ENCODE data around the gene MYH3.

The MYH3 gene

GRCh38 chr17:10589553-10590145 is 67.5 kb downstream of the MYH3 start:
- CTCF ChIA-PET, result no interaction called here

DNA sequence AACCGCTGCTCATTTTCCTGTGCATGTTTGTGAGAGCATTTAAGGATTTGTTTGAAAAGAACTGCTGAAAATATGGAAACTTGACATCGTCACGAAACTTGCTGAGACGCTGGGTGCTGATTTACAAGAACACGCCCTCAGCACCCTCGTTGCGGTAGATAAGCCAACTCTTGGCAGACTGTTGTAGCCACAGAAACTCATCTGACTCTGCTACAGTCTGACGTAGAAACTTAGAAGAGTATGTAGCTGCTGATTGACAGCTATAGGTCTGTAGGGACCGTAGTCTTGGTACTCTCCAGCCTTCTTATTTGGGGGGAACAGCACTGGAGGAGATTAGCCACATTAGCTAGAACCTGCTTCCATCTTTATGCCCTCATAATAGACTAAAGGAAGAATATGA is 71.6 kb downstream of the MYH3 start:
- CTCF ChIA-PET, result no interaction called here
- Histone ChIP-seq H3K4me1 (ENCODE audit: control extremely low read depth in 1 of 4, control insufficient read depth in 4 of 4, insufficient read depth in 4 of 4, low read length in 3 of 4) (no peaks in the 10 kb centered on the region), H3K4me3 (ENCODE audit: control insufficient read depth in 1 of 7, extremely low read depth in 1 of 7, insufficient read depth in 4 of 7, low read depth in 2 of 7, low read length in 6 of 7) (no peak overlapping the region), H3K36me3 (ENCODE audit: control insufficient read depth in 4 of 4, insufficient read depth in 4 of 4, low read length in 3 of 4) (no peaks in the 10 kb centered on the region), H3K27ac (ENCODE audit: insufficient read depth in 1 of 2, low read depth in 1 of 2, low read length in 2 of 2, poor library complexity in 1 of 2, severe bottlenecking in 2 of 2) (no peak overlapping the region), H3K27me3 (replicated peaks in 2 of 5; ENCODE audit: control insufficient read depth in 4 of 5, insufficient read depth in 5 of 5, low read length in 4 of 5) (peaks cover 0 to 11% (median 4%) of the 10 kb centered on the region in 5 experiments), H3K9me3 (ENCODE audit: control extremely low read depth in 1 of 5, control insufficient read depth in 4 of 5, insufficient read depth in 2 of 5, low read depth in 1 of 5, low read length in 4 of 5) (no peaks in the 10 kb centered on the region)
- WGBS (ENCODE audit: insufficient coverage), result 92% methylated on average over 8 of the region's 9 CpGs
- POLR2A ChIA-PET, result no interaction called here
- DNase-seq, result no peak

More at GRCh38 chr17:10589553-10590145, 67.5 kb downstream of the MYH3 start:
- Histone ChIP-seq H3K27me3 (replicated peaks in 2 of 5; ENCODE audit: control insufficient read depth in 4 of 5, insufficient read depth in 5 of 5, low read length in 4 of 5) (peaks cover 0 to 6% (median 0%) of the 10 kb centered on the region in 5 experiments), H3K9me3 (ENCODE audit: control extremely low read depth in 1 of 5, control insufficient read depth in 4 of 5, insufficient read depth in 2 of 5, low read depth in 1 of 5, low read length in 4 of 5) (peaks cover 0 to 2% (median 0%) of the 10 kb centered on the region in 5 experiments), H3K4me3 (ENCODE audit: control insufficient read depth in 1 of 7, extremely low read depth in 1 of 7, insufficient read depth in 4 of 7, low read depth in 2 of 7, low read length in 6 of 7) (no peak overlapping the region), H3K4me1 (ENCODE audit: control extremely low read depth in 1 of 4, control insufficient read depth in 4 of 4, insufficient read depth in 4 of 4, low read length in 3 of 4) (no peaks in the 10 kb centered on the region), H3K27ac (ENCODE audit: insufficient read depth in 1 of 2, low read depth in 1 of 2, low read length in 2 of 2, poor library complexity in 1 of 2, severe bottlenecking in 2 of 2) (no peak overlapping the region), H3K36me3 (ENCODE audit: control insufficient read depth in 4 of 4, insufficient read depth in 4 of 4, low read length in 3 of 4) (no peaks in the 10 kb centered on the region)
- DNase-seq, result no peak
- WGBS (ENCODE audit: insufficient coverage), result 95% methylated on average over 8 of the region's 8 CpGs
- POLR2A ChIA-PET, result no interaction called here

GRCh38 chr17:10583834-10584233 is 73.3 kb downstream of the MYH3 start:
- POLR2A ChIA-PET, result no interaction called here
- CTCF ChIA-PET, result interaction anchor here (1.4 kb wide), 1 partner anchor 45 kb away, joined by 3 read pairs; no protein-coding TSS in a partner anchor
- H3K27me3 ChIP-seq (replicated peaks in 2 of 5; ENCODE audit: control insufficient read depth in 4 of 5, insufficient read depth in 5 of 5, low read length in 4 of 5), result peaks cover 0 to 7% (median 6%) of the 10 kb centered on the region in 5 experiments
- no peaks in the 10 kb centered on the region for H3K4me1 ChIP-seq (ENCODE audit: control extremely low read depth in 1 of 4, control insufficient read depth in 4 of 4, insufficient read depth in 4 of 4, low read length in 3 of 4)
- H3K4me3 ChIP-seq (ENCODE audit: control insufficient read depth in 1 of 7, extremely low read depth in 1 of 7, insufficient read depth in 4 of 7, low read depth in 2 of 7, low read length in 6 of 7), result no peak overlapping the region
- 75% methylated on average over 2 of the region's 4 CpGs for WGBS (ENCODE audit: insufficient coverage)
- H3K27ac ChIP-seq (ENCODE audit: insufficient read depth in 1 of 2, low read depth in 1 of 2, low read length in 2 of 2, poor library complexity in 1 of 2, severe bottlenecking in 2 of 2), result no peak overlapping the region
- H3K9me3 ChIP-seq (ENCODE audit: control extremely low read depth in 1 of 5, control insufficient read depth in 4 of 5, insufficient read depth in 2 of 5, low read depth in 1 of 5, low read length in 4 of 5), result no peaks in the 10 kb centered on the region
- no peak for DNase-seq
- H3K36me3 ChIP-seq (ENCODE audit: control insufficient read depth in 4 of 4, insufficient read depth in 4 of 4, low read length in 3 of 4), result no peaks in the 10 kb centered on the region

GRCh38 chr17:10579270-10579669 is 77.8 kb downstream of the MYH3 start:
- H3K4me3 ChIP-seq (ENCODE audit: control insufficient read depth in 1 of 7, extremely low read depth in 1 of 7, insufficient read depth in 4 of 7, low read depth in 2 of 7, low read length in 6 of 7), result no peak overlapping the region
- ChIA-PET CTCF (no interaction called here), POLR2A (no interaction called here)
- WGBS (ENCODE audit: insufficient coverage), result 14% methylated on average over 1 of the region's 2 CpGs
- no peaks in the 10 kb centered on the region for H3K9me3 ChIP-seq (ENCODE audit: control extremely low read depth in 1 of 5, control insufficient read depth in 4 of 5, insufficient read depth in 2 of 5, low read depth in 1 of 5, low read length in 4 of 5)
- no peak overlapping the region for H3K27ac ChIP-seq (ENCODE audit: insufficient read depth in 1 of 2, low read depth in 1 of 2, low read length in 2 of 2, poor library complexity in 1 of 2, severe bottlenecking in 2 of 2)
- no peak for DNase-seq
- no peaks in the 10 kb centered on the region for H3K36me3 ChIP-seq (ENCODE audit: control insufficient read depth in 4 of 4, insufficient read depth in 4 of 4, low read length in 3 of 4)
- no peaks in the 10 kb centered on the region for H3K4me1 ChIP-seq (ENCODE audit: control extremely low read depth in 1 of 4, control insufficient read depth in 4 of 4, insufficient read depth in 4 of 4, low read length in 3 of 4)
- H3K27me3 ChIP-seq (replicated peaks in 2 of 5; ENCODE audit: control insufficient read depth in 4 of 5, insufficient read depth in 5 of 5, low read length in 4 of 5), result peaks cover 0 to 11% (median 8%) of the 10 kb centered on the region in 5 experiments

Data from common myeloid progenitor, CD34-positive (primary cell).